ENCODE results near the gene MAP3K1.

- no peak for TF ChIP-seq CTCF (IDR thresholded peaks at IDR 0.05 in 4 of 5, conservative IDR thresholded peaks at IDR 0.05 in 1 of 5)
- no peak for TF ChIP-seq POLR2A (IDR thresholded peaks at IDR 0.05)
Measured at GRCh38 chr5:56800186-56800585, 15.2 kb upstream of the MAP3K1 start.
